Hematopoietic multipotent progenitor cell treated with erythropoietin and hydrocortisone succinate and interleukin-3 and kit ligand, for 17 days (in vitro differentiated cells): ENCODE data around the gene SORBS2.

ENCODE experiments used
- DNase-seq: peaks from one replicate; pipeline ENCODE4 v3.0.0-alpha.2; 2015; ENCODE audit warnings: low spot score

Gene SORBS2

GRCh38 chr4:185774845-185775680 lies 36.9 kb downstream of the SORBS2 start:
- no peak for DNase-seq

GRCh38 chr4:185774131-185774653 lies 37.8 kb downstream of the SORBS2 start:
- DNase-seq, result no peak

GRCh38 chr4:185773419-185773818 lies 38.6 kb downstream of the SORBS2 start:
- DNase-seq, result no peak

- no peak for DNase-seq
These were observed 39.5 kb downstream of the SORBS2 start for GRCh38 chr4:185772391-185773093.

- DNase-seq, result no peak
These were observed 40.1 kb downstream of the SORBS2 start for GRCh38 chr4:185771711-185772390.

- no peak for DNase-seq
These were observed 44.5 kb downstream of the SORBS2 start for GRCh38 chr4:185767528-185767927.

GRCh38 chr4:185764876-185765275 lies 47.1 kb downstream of the SORBS2 start:
- DNase-seq, result no peak

GRCh38 chr4:185761352-185762235 lies 50.4 kb downstream of the SORBS2 start:
- no peak for DNase-seq

GRCh38 chr4:185758807-185759206 lies 53.2 kb downstream of the SORBS2 start:
- DNase-seq, result no peak

GRCh38 chr4:185755451-185755850 lies 56.5 kb downstream of the SORBS2 start:
- DNase-seq, result no peak

GRCh38 chr4:185754961-185755360 lies 57.0 kb downstream of the SORBS2 start:
- DNase-seq, result no peak

- DNase-seq, result no peak
These were observed 59.1 kb downstream of the SORBS2 start for GRCh38 chr4:185752872-185753271.

GRCh38 chr4:185749858-185750257 lies 62.1 kb downstream of the SORBS2 start:
- DNase-seq, result no peak

- no peak for DNase-seq
These were observed 63.0 kb downstream of the SORBS2 start for GRCh38 chr4:185748901-185749390.

GRCh38 chr4:185745891-185746290 lies 66.1 kb downstream of the SORBS2 start:
- no peak for DNase-seq

- no peak for DNase-seq
These were observed 67.0 kb downstream of the SORBS2 start for GRCh38 chr4:185744946-185745345.

- DNase-seq, result no peak
These were observed 67.5 kb downstream of the SORBS2 start for GRCh38 chr4:185744488-185744862.

GRCh38 chr4:185743722-185744487 lies 68.1 kb downstream of the SORBS2 start:
- no peak for DNase-seq

- DNase-seq, result no peak
These were observed 69.2 kb downstream of the SORBS2 start for GRCh38 chr4:185742766-185743165.

GRCh38 chr4:185741795-185742194 lies 70.2 kb downstream of the SORBS2 start:
- DNase-seq, result no peak

GRCh38 chr4:185740471-185740873 lies 71.5 kb downstream of the SORBS2 start:
- DNase-seq, result no peak
